HEK293T (cell line): ENCODE data around the gene RAMACL.

ENCODE experiments used
- CTCF ChIA-PET: fragments of 350-600 bp; formaldehyde crosslinking; extraction: SDS; loops from one replicate; lab custom pipeline; 2021; ENCODE audit warnings: antibody characterized with exemption, inconsistent platforms; lab: Yijun Ruan, JAX
- POLR2A ChIA-PET: fragments of 350-600 bp; formaldehyde crosslinking; extraction: SDS; loops from one replicate; lab custom pipeline; 2020; ENCODE audit warnings: antibody characterized with exemption, inconsistent platforms; lab: Yijun Ruan, JAX
- DNase-seq: peaks from one replicate; pipeline ENCODE4 v3.0.0; 2012; ENCODE audit warnings: mixed read lengths; ENCODE audit errors: extremely low spot score
- ARNT ChIP-seq: fragments of 450-650 bp; IDR thresholded peaks from 2 replicates; pipeline ENCODE4 v1.6.1; 2017; ENCODE audit warnings: mild to moderate bottlenecking
- BHLHE40 ChIP-seq: fragments of 450-650 bp; IDR thresholded peaks from 2 replicates; pipeline ENCODE4 v1.6.1; 2016; ENCODE audit warnings: mild to moderate bottlenecking, moderate library complexity, borderline replicate concordance
- CTBP1 ChIP-seq: fragments of 450-650 bp; IDR thresholded peaks from 2 replicates; pipeline ENCODE4 v1.6.1; 2016; ENCODE audit warnings: borderline replicate concordance
- ELF4 ChIP-seq: fragments of 450-650 bp; IDR thresholded peaks from 2 replicates; pipeline ENCODE4 v1.6.1; 2017; ENCODE audit warnings: antibody characterized with exemption
- FOXA1 ChIP-seq: fragments of 450-650 bp; IDR thresholded peaks from 2 replicates; pipeline ENCODE4 v1.6.1; 2016; ENCODE audit warnings: mild to moderate bottlenecking
- FOXK2 ChIP-seq: fragments of 450-650 bp; IDR thresholded peaks from 2 replicates; pipeline ENCODE4 v1.6.1; 2016; ENCODE audit warnings: mild to moderate bottlenecking
- FOXM1 ChIP-seq: fragments of 450-650 bp; IDR thresholded peaks from 2 replicates; pipeline ENCODE4 v1.6.1; 2017; ENCODE audit warnings: mild to moderate bottlenecking, borderline replicate concordance
- HDGF ChIP-seq: fragments of 450-650 bp; IDR thresholded peaks from 2 replicates; pipeline ENCODE4 v1.6.1; 2017; ENCODE audit warnings: antibody characterized with exemption, borderline replicate concordance
- L3MBTL2 ChIP-seq: fragments of 450-650 bp; conservative IDR thresholded peaks from 2 replicates; pipeline ENCODE4 v1.6.1; 2016; ENCODE audit warnings: mild to moderate bottlenecking
- LEF1 ChIP-seq: fragments of 450-650 bp; IDR thresholded peaks from 2 replicates; pipeline ENCODE4 v1.6.1; 2017; ENCODE audit warnings: mild to moderate bottlenecking, borderline replicate concordance
- NFRKB ChIP-seq: fragments of 450-650 bp; IDR thresholded peaks from 2 replicates; pipeline ENCODE4 v1.6.1; 2016; ENCODE audit warnings: mild to moderate bottlenecking, moderate library complexity
- PKNOX1 ChIP-seq: fragments of 450-650 bp; IDR thresholded peaks from 2 replicates; pipeline ENCODE4 v1.6.1; 2016
- SP1 ChIP-seq: fragments of 450-650 bp; IDR thresholded peaks from 2 replicates; pipeline ENCODE4 v1.6.1; 2017
- SUZ12 ChIP-seq: fragments of 450-650 bp; IDR thresholded peaks from 2 replicates; pipeline ENCODE4 v1.6.1; 2016; ENCODE audit warnings: mild to moderate bottlenecking
- TARDBP ChIP-seq: fragments of 450-650 bp; IDR thresholded peaks from 2 replicates; pipeline ENCODE4 v1.6.1; 2016
- ZNF384 ChIP-seq: fragments of 450-650 bp; IDR thresholded peaks from 2 replicates; pipeline ENCODE4 v1.6.1; 2016

Gene RAMACL

GRCh38 chr6:166618866-166619761 is 32.6 kb upstream of the RAMACL start:
- DNase-seq: no peak
- ChIA-PET CTCF (no interaction called here), POLR2A (interaction anchor here (1.5 kb wide), 1 partner anchor 7 kb away, joined by 3 read pairs; no protein-coding TSS in a partner anchor)
- no peak for TF ChIP-seq TARDBP
- no peak for TF ChIP-seq L3MBTL2
- no peak for TF ChIP-seq LEF1
- no peak for TF ChIP-seq PKNOX1
- TF ChIP-seq BHLHE40: no peak
- no peak for TF ChIP-seq FOXK2
- no peak for TF ChIP-seq ZNF384
- TF ChIP-seq NFRKB: no peak
- no peak for TF ChIP-seq FOXA1
- no peak for TF ChIP-seq HDGF
- TF ChIP-seq ARNT: no peak
- TF ChIP-seq FOXM1: no peak
- TF ChIP-seq SUZ12: no peak
- no peak for TF ChIP-seq SP1

- TF ChIP-seq SUZ12 (no peak), CTBP1 (no peak), LEF1 (no peak), ARNT (no peak), FOXK2 (no peak), ELF4 (no peak)
- DNase-seq: no peak
- ChIA-PET CTCF (no interaction called here), POLR2A (interaction anchor here (1.5 kb wide), 1 partner anchor 8 kb away, joined by 3 read pairs; no protein-coding TSS in a partner anchor)
These were observed 31.8 kb upstream of the RAMACL start for GRCh38 chr6:166618251-166618650.

GRCh38 chr6:166617359-166617758 is 30.9 kb upstream of the RAMACL start:
- DNase-seq: no peak
- ChIA-PET POLR2A (interaction anchor here (1.5 kb wide), 1 partner anchor 9 kb away, joined by 3 read pairs; no protein-coding TSS in a partner anchor), CTCF (no interaction called here)
- no peak for TF ChIP-seq HDGF
- no peak for TF ChIP-seq SP1
- no peak; the same call in 1 of the 2 replicates for TF ChIP-seq L3MBTL2
- TF ChIP-seq ARNT: no peak
- no peak for TF ChIP-seq ELF4
- TF ChIP-seq NFRKB: no peak
- no peak for TF ChIP-seq PKNOX1
- TF ChIP-seq LEF1: no peak
- TF ChIP-seq FOXM1: no peak
- TF ChIP-seq ZNF384: no peak
- no peak for TF ChIP-seq TARDBP
- no peak for TF ChIP-seq FOXA1
- TF ChIP-seq BHLHE40: no peak

- DNase-seq: no peak
- ChIA-PET CTCF (no interaction called here), POLR2A (no interaction called here)
- TF ChIP-seq HDGF (no peak), ARNT (no peak), ZNF384 (no peak), FOXM1 (no peak), SP1 (no peak), L3MBTL2 (no peak), PKNOX1 (no peak), NFRKB (no peak)
These were observed 30.1 kb upstream of the RAMACL start for GRCh38 chr6:166616261-166617238.

GRCh38 chr6:166615059-166615770 is 28.7 kb upstream of the RAMACL start:
- CTCF ChIA-PET: no interaction called here
- no peak for DNase-seq
- TF ChIP-seq BHLHE40 (no peak), ELF4 (no peak)
- POLR2A ChIA-PET: no interaction called here

GRCh38 chr6:166614589-166614988 is 28.1 kb upstream of the RAMACL start:
- CTCF ChIA-PET: no interaction called here
- POLR2A ChIA-PET: no interaction called here
- DNase-seq: no peak
- TF ChIP-seq ARNT: no peak
